OCI-LY3 (cell line): ENCODE data around the gene LCE3C.

ENCODE experiments used
- CTCF ChIP-seq: fragments of 200-600, 300-600 bp; sonication (generic); IDR thresholded peaks from 2 replicates; pipeline ENCODE4 v1.5.1; 2014; ENCODE audit warnings: antibody characterized with exemption, low read length, low read depth
- EZH2phosphoT487 ChIP-seq: fragments of 200-600 bp; shearing (Covaris generic); IDR thresholded peaks from 2 replicates; pipeline ENCODE4 v1.6.1; 2018; ENCODE audit warnings: antibody characterized with exemption, mixed run types, low read depth

- TF ChIP-seq CTCF (no peak), EZH2phosphoT487 (no peak)
Observed at GRCh38 chr1:152582647-152583046, 17.4 kb upstream of the LCE3C start.
